ENCODE measurements around the gene IRAG1. TPM values are rescaled to one million over a fixed set of nuclear protein-coding genes. Genes with fewer than 3 reads are reported as not detected.
A peak's percentile ranks its signal among the peaks of the same experiment; 100 is the strongest.

Gene IRAG1
- total RNA-seq, 2 donors from 2014 or later: 4.2 to 7.3 TPM

- no peak overlapping the region for H3K27ac ChIP-seq (ENCODE audit: low read depth, low read length)
- DNase-seq: no peak
- H3K9ac ChIP-seq (ENCODE audit: extremely low read depth, low read length, poor library complexity, severe bottlenecking): no peak overlapping the region
- H3K9me3 ChIP-seq (ENCODE audit: control insufficient read depth, low read length): no peaks in the 10 kb centered on the region
- no peak overlapping the region for H3K4me3 ChIP-seq (ENCODE audit: low read length)
- no peak for TF ChIP-seq CTCF (conservative IDR thresholded peaks at IDR 0.05)
- H3K4me1 ChIP-seq (ENCODE audit: control insufficient read depth, insufficient read depth, low read length): no peaks in the 10 kb centered on the region
- no peaks in the 10 kb centered on the region for H3K36me3 ChIP-seq (ENCODE audit: control insufficient read depth, insufficient read depth, low read length)
- no peaks in the 10 kb centered on the region for H3K4me1 Mint-ChIP-seq
- H3K36me3 Mint-ChIP-seq (ENCODE audit: low read depth): no peaks in the 10 kb centered on the region
- 79 to 89% methylated on average over 5 to 6 of the region's 6 CpGs for WGBS, 2 experiments (ENCODE audit: insufficient coverage in 1 of 2, insufficient read length in 1 of 2)
- no peaks in the 10 kb centered on the region for H3K27me3 ChIP-seq (ENCODE audit: control insufficient read depth, insufficient read depth, low read length, poor library complexity, severe bottlenecking)
- no peak overlapping the region for H3K27ac Mint-ChIP-seq
- H3K4me3 Mint-ChIP-seq: no peak overlapping the region
- H3K9me3 Mint-ChIP-seq: no peaks in the 10 kb centered on the region
- H3K27me3 Mint-ChIP-seq (ENCODE audit: insufficient read depth): peaks cover 4% of the 10 kb centered on the region
Observed at GRCh38 chr11:10658621-10659338, 34.8 kb downstream of the IRAG1 start.

DNA sequence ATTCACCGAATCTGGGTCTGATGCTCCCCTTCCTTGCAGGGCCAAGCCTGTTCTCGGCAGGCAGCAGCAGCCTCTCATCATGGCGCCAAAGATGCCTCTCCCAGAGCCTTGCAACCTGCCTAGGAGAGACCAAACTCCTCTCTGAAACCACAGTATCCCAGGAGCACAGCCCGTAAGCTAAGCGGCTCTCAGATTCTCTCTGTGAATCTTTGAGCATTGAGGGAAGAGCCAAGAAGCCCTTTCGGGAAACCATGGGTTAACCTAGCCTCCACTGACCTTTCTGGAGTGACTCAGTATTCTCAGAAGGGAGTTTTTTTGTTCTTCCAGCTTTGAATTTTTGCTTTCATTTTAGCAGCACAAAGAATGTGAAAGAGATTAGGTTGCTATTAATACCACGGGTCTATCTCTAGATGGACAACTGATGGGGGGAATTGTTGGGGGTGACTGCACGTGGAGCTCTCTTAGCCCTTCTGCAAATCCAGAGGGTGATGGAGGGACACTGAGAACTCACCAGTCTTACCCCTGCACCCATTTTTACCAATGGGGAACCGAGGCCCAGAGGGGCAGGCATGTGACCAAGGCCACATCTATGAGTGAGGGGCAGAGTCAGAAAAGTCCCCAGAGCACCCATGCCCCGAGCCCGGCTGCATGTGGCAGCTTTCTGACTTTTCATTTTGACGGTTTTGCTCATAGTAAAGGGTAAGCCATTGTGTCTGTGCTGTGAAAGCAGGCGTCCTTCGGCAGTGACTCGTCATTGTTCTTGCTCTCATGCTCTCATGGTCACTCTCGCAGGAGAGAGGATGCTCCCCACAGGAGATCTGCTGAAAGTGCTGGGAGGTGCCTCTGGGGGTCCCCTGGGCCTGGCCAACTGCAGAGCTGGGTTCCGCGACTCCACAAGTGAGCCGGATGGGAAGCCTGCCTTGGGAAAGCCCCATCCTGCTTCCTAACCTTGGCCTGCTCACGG is 36.0 kb downstream of the IRAG1 start:
- H3K4me3 ChIP-seq (ENCODE audit: low read length): no peak overlapping the region
- no peaks in the 10 kb centered on the region for H3K9me3 ChIP-seq (ENCODE audit: control insufficient read depth, low read length)
- 88% methylated on average over 16 to 20 of the region's 20 CpGs for WGBS, 2 experiments (ENCODE audit: insufficient coverage in 1 of 2, insufficient read length in 1 of 2)
- no peak for TF ChIP-seq CTCF (conservative IDR thresholded peaks at IDR 0.05)
- H3K27ac Mint-ChIP-seq: no peak overlapping the region
- peaks cover 4% of the 10 kb centered on the region for H3K27me3 Mint-ChIP-seq (ENCODE audit: insufficient read depth)
- H3K9me3 Mint-ChIP-seq: no peaks in the 10 kb centered on the region
- peaks cover 7% of the 10 kb centered on the region for H3K4me1 Mint-ChIP-seq
- H3K4me3 Mint-ChIP-seq: no peak overlapping the region
- peak overlapping the region; percentile 21 for H3K27ac ChIP-seq (ENCODE audit: low read depth, low read length)
- no peaks in the 10 kb centered on the region for H3K27me3 ChIP-seq (ENCODE audit: control insufficient read depth, insufficient read depth, low read length, poor library complexity, severe bottlenecking)
- H3K36me3 ChIP-seq (ENCODE audit: control insufficient read depth, insufficient read depth, low read length): no peaks in the 10 kb centered on the region
- DNase-seq: no peak
- H3K36me3 Mint-ChIP-seq (ENCODE audit: low read depth): no peaks in the 10 kb centered on the region
- no peak overlapping the region for H3K9ac ChIP-seq (ENCODE audit: extremely low read depth, low read length, poor library complexity, severe bottlenecking)
- peaks cover 10% of the 10 kb centered on the region for H3K4me1 ChIP-seq (ENCODE audit: control insufficient read depth, insufficient read depth, low read length)

DNA sequence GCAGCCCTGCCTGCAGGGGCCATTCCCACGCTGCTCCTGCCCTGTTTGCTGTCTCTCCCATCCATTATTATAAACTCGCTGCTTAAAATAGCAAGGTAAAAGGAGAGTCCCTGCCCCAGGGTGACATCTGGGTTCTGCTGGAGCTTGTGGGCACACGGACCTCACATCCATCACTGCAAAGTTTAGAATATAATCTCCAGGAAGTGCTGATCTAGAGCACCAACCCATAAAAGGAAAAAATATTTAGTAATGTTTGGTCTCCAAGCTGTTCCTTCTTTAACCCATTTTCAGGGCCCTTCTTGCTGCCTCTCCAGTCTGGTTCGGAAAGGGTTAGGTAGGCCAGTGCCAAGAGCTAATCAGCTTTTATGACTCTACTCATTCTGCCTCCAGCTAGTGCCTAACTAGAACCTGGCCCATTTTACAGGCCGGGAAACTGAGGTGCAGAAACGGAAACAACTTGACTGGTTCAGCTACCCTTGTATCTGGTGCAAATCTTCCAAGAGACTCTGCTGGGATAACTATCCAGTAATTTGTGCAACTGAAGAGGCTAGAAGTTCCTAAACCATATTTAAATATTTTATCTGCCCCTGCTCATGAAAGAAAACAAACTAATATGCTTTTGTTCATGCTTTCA is 37.5 kb downstream of the IRAG1 start:
- Histone ChIP-seq H3K27ac (ENCODE audit: low read depth, low read length) (no peak overlapping the region), H3K9me3 (ENCODE audit: control insufficient read depth, low read length) (no peaks in the 10 kb centered on the region), H3K4me1 (ENCODE audit: control insufficient read depth, insufficient read depth, low read length) (peaks cover 10% of the 10 kb centered on the region), H3K27me3 (ENCODE audit: control insufficient read depth, insufficient read depth, low read length, poor library complexity, severe bottlenecking) (no peaks in the 10 kb centered on the region), H3K9ac (ENCODE audit: extremely low read depth, low read length, poor library complexity, severe bottlenecking) (no peak overlapping the region), H3K36me3 (ENCODE audit: control insufficient read depth, insufficient read depth, low read length) (no peaks in the 10 kb centered on the region), H3K4me3 (ENCODE audit: low read length) (no peak overlapping the region)
- no peaks in the 10 kb centered on the region for H3K36me3 Mint-ChIP-seq (ENCODE audit: low read depth)
- no peak overlapping the region for H3K27ac Mint-ChIP-seq
- no peak for DNase-seq
- peaks cover 4% of the 10 kb centered on the region for H3K27me3 Mint-ChIP-seq (ENCODE audit: insufficient read depth)
- H3K4me1 Mint-ChIP-seq: peaks cover 9% of the 10 kb centered on the region
- 83 to 89% methylated on average over 6 of the region's 6 CpGs for WGBS, 2 experiments (ENCODE audit: insufficient coverage in 1 of 2, insufficient read length in 1 of 2)
- no peak overlapping the region for H3K4me3 Mint-ChIP-seq
- no peak for TF ChIP-seq CTCF (conservative IDR thresholded peaks at IDR 0.05)
- no peaks in the 10 kb centered on the region for H3K9me3 Mint-ChIP-seq
